OCI-LY7 (cell line): ENCODE measurements around the gene PRDM13.

Experiments used
- CTCF ChIP-seq: fragments of 200-600 bp; sonication (generic); conservative IDR thresholded peaks from 2 replicates; pipeline ENCODE4 v1.5.1; 2014; ENCODE audit warnings: mild to moderate bottlenecking, antibody characterized with exemption, low read length, moderate library complexity, mixed read lengths
- EZH2phosphoT487 ChIP-seq: fragments of 200-600 bp; sonication (generic); IDR thresholded peaks from 2 replicates; pipeline ENCODE4 v1.6.1; 2018; ENCODE audit warnings: low read depth, borderline replicate concordance, mild to moderate bottlenecking, mixed run types, antibody characterized with exemption, low read length, moderate library complexity, mixed read lengths

- TF ChIP-seq EZH2phosphoT487 = no peak
- no peak for TF ChIP-seq CTCF
Measured at GRCh38 chr6:99587792-99588191, 18.8 kb upstream of the PRDM13 start.
